Activated CD4-positive, alpha-beta T cell treated with anti-CD3 and anti-CD28 coated beads for 36 hours (primary cell): Measurements from ENCODE around the gene RUVBL1. TPM values are rescaled to one million over a fixed set of nuclear protein-coding genes. Genes with fewer than 3 reads are reported as not detected.
"Not testable (repeated sequence)": the region's sequence is repeated elsewhere in the genome, so short reads cannot be mapped to it uniquely, and the experiment has no call there.

Experiments used
- ATAC-seq: fragments of 200-7000 bp; cut with Tn5 transposase; one replicate; pipeline ENCODE4 v1.10.0; 2021; ENCODE audit warnings: mild to moderate bottlenecking, moderate library complexity
- CTCF ChIA-PET: fragments of 350-600 bp; sonication (Branson Sonifier 250); formaldehyde crosslinking; loops from one replicate; lab custom pipeline; 2021; ENCODE audit warnings: antibody characterized with exemption; lab: Charles Lee
- POLR2A ChIA-PET: fragments of 350-600 bp; sonication (Branson Sonifier 250); formaldehyde crosslinking; loops from one replicate; lab custom pipeline; 2021; ENCODE audit warnings: antibody characterized with exemption, inconsistent platforms; lab: Charles Lee
- DNase-seq: peaks from one replicate; pipeline ENCODE4 v3.0.0-alpha.2; 2020
- H3K27ac Mint-ChIP-seq: one replicate; pipeline ENCODE4 v1.8.0; 2021; ENCODE audit warnings: mixed read lengths
- H3K27me3 Mint-ChIP-seq: one replicate; pipeline ENCODE4 v1.8.0; 2021; ENCODE audit warnings: mixed read lengths
- H3K36me3 Mint-ChIP-seq: one replicate; pipeline ENCODE4 v1.8.0; 2021; ENCODE audit warnings: low read depth, mixed read lengths
- H3K4me1 Mint-ChIP-seq: one replicate; pipeline ENCODE4 v1.8.0; 2021; ENCODE audit warnings: mixed read lengths
- H3K4me3 Mint-ChIP-seq: one replicate; pipeline ENCODE4 v1.8.0; 2021; ENCODE audit warnings: mild to moderate bottlenecking, moderate library complexity, mixed read lengths
- H3K9me3 Mint-ChIP-seq: one replicate; pipeline ENCODE4 v1.8.0; 2021; ENCODE audit warnings: low read depth, mixed read lengths
- intact Hi-C, 2 experiments: fragments of 100-400 bp; cut with DNase I in 1 of 2; cut with micrococcal nuclease in 1 of 2; formaldehyde crosslinking; loops; one replicate each; pipeline versions ENCODE4 v1.14.2 to v1.15.1; 2022 to 2024; cut with DNase I, micrococcal nuclease
- total RNA-seq, 2 experiments: library from RNA; stranded (reverse); gene quantifications; one replicate each; pipeline ENCODE4 v1.2.3, GENCODE V29; 2021

The RUVBL1 gene
- total RNA-seq, 2 experiments from 2014 or later = 97.0 to 99.9 TPM

- POLR2A ChIA-PET = interaction anchor here (0.6 kb wide), 1 partner anchor 17 kb away, joined by 4 read pairs; no protein-coding TSS in a partner anchor
- Mint-ChIP-seq H3K4me3 (peak overlapping the region; percentile 80), H3K27ac (peak overlapping the region; percentile 85), H3K36me3 (peaks cover 32% of the 10 kb centered on the region), H3K4me1 (peaks cover 25% of the 10 kb centered on the region)
- CTCF ChIA-PET = interaction anchor here (0.6 to 1.1 kb wide), 3 partner anchors 31 to 175 kb away, joined by 3 to 5 read pairs (median 3); partner anchors contain the start of gene RUVBL1
- intact Hi-C loops = loop anchor here (5.0 kb wide), 2 partner anchors 42 to 102 kb away; partner anchors contain the start of gene SEC61A1 (in 1 of the 2)
- H3K9me3 Mint-ChIP-seq, ATAC-seq, H3K27me3 Mint-ChIP-seq, DNase-seq: not testable (repeated sequence)
These were observed 30.7 kb upstream of the RUVBL1 start for GRCh38 chr3:128154354-128154753.

- Mint-ChIP-seq H3K27ac (peak within 1 kb of the TSS; percentile 85), H3K36me3 (peaks cover 28% of the 10 kb centered on the region), H3K9me3 (peaks cover 3% of the 10 kb centered on the region), H3K4me3 (peak within 1 kb of the TSS; percentile 80), H3K4me1 (peaks cover 25% of the 10 kb centered on the region), H3K27me3 (no peaks in the 10 kb centered on the region)
- CTCF ChIA-PET = interaction anchor here (0.6 to 1.2 kb wide), 5 partner anchors 11 to 176 kb away, joined by 3 to 7 read pairs (median 3); partner anchors contain the start of gene RUVBL1
- POLR2A ChIA-PET = interaction anchor here (0.7 to 1.2 kb wide), 2 partner anchors 29 to 877 kb away, joined by 3 to 13 read pairs; partner anchors contain the start of gene RUVBL1
- peak; percentile 95 for ATAC-seq
- peak; percentile 91 for DNase-seq
- intact Hi-C loops = loop anchor here (1.0 to 5.0 kb wide), 11 partner anchors 29 to 563 kb away; partner anchors contain the start of genes SEC61A1 (in 2 of the 2), ABTB1 (in 1 of the 2), MCM2 (in 1 of the 2) and RUVBL1 (in 1 of the 2)
These were observed 29.8 kb upstream of the RUVBL1 start, which contains the start of gene EEFSEC for GRCh38 chr3:128153156-128154041. TSS of gene EEFSEC (plus strand) at chr3:128153481. CDS start at chr3:128153508, 27 bp downstream.

- DNase-seq (peak; percentile 11), ATAC-seq (peak; percentile 75)
- H3K27me3 Mint-ChIP-seq = no peaks in the 10 kb centered on the region
- peak overlapping the region; percentile 84 for H3K27ac Mint-ChIP-seq
- intact Hi-C loops = loop anchor here (1.0 to 5.0 kb wide), 11 partner anchors 28 to 562 kb away; partner anchors contain the start of genes SEC61A1 (in 2 of the 2), ABTB1 (in 1 of the 2), MCM2 (in 1 of the 2) and RUVBL1 (in 1 of the 2)
- H3K36me3 Mint-ChIP-seq = peaks cover 20% of the 10 kb centered on the region
- POLR2A ChIA-PET = interaction anchor here (0.7 to 1.2 kb wide), 2 partner anchors 29 to 878 kb away, joined by 3 to 13 read pairs; partner anchors contain the start of gene RUVBL1
- CTCF ChIA-PET = interaction anchor here (0.8 to 1.2 kb wide), 2 partner anchors 20 to 29 kb away, joined by 3 to 7 read pairs; partner anchors contain the start of gene RUVBL1
- peaks cover 25% of the 10 kb centered on the region for H3K4me1 Mint-ChIP-seq
- H3K4me3 Mint-ChIP-seq = peak overlapping the region; percentile 80
- peaks cover 3% of the 10 kb centered on the region for H3K9me3 Mint-ChIP-seq
These were observed 29.0 kb upstream of the RUVBL1 start for GRCh38 chr3:128152419-128153155.

- no peaks in the 10 kb centered on the region for H3K27me3 Mint-ChIP-seq
- H3K9me3 Mint-ChIP-seq = peaks cover 3% of the 10 kb centered on the region
- peaks cover 24% of the 10 kb centered on the region for H3K4me1 Mint-ChIP-seq
- peak overlapping the region; percentile 1 for H3K4me3 Mint-ChIP-seq
- ATAC-seq = no peak
- no peak overlapping the region for H3K27ac Mint-ChIP-seq
- CTCF ChIA-PET = no interaction called here
- DNase-seq = no peak
- peaks cover 13% of the 10 kb centered on the region for H3K36me3 Mint-ChIP-seq
- POLR2A ChIA-PET = no interaction called here
- intact Hi-C loops = loop anchor here (2.0 to 5.0 kb wide), 4 partner anchors 40 to 465 kb away; partner anchors contain the start of gene SEC61A1 (in 1 of the 2)
These were observed 28.2 kb upstream of the RUVBL1 start for GRCh38 chr3:128151758-128152274.

- H3K4me1 Mint-ChIP-seq = peaks cover 10% of the 10 kb centered on the region
- peaks cover 3% of the 10 kb centered on the region for H3K9me3 Mint-ChIP-seq
- no peak overlapping the region for H3K4me3 Mint-ChIP-seq
- intact Hi-C loops = loop anchor here (5.0 kb wide), 2 partner anchors 37 to 97 kb away; partner anchors contain the start of gene SEC61A1 (in 1 of the 2)
- CTCF ChIA-PET = interaction anchor here (0.6 kb wide), 1 partner anchor 453 kb away, joined by 3 read pairs; no protein-coding TSS in a partner anchor
- peaks cover 5% of the 10 kb centered on the region for H3K36me3 Mint-ChIP-seq
- no peak for DNase-seq
- no peaks in the 10 kb centered on the region for H3K27me3 Mint-ChIP-seq
- no peak for ATAC-seq
- H3K27ac Mint-ChIP-seq = no peak overlapping the region
- POLR2A ChIA-PET = no interaction called here
These were observed 26.0 kb upstream of the RUVBL1 start for GRCh38 chr3:128149650-128150049.

GRCh38 chr3:128146201-128146600 is 22.6 kb upstream of the RUVBL1 start:
- intact Hi-C loops = no loop called here
- ChIA-PET POLR2A (no interaction called here), CTCF (no interaction called here)
- Mint-ChIP-seq H3K9me3 (no peaks in the 10 kb centered on the region), H3K27ac (no peak overlapping the region), H3K27me3 (no peaks in the 10 kb centered on the region), H3K4me3 (no peak overlapping the region), H3K4me1 (no peaks in the 10 kb centered on the region), H3K36me3 (peaks cover 3% of the 10 kb centered on the region)
- no peak for DNase-seq
- no peak for ATAC-seq

- intact Hi-C loops = no loop called here
- POLR2A ChIA-PET = no interaction called here
- Mint-ChIP-seq H3K36me3 (peaks cover 3% of the 10 kb centered on the region), H3K27me3 (no peaks in the 10 kb centered on the region), H3K27ac (no peak overlapping the region), H3K4me1 (no peaks in the 10 kb centered on the region), H3K4me3 (no peak overlapping the region), H3K9me3 (no peaks in the 10 kb centered on the region)
- DNase-seq = no peak
- no peak for ATAC-seq
- CTCF ChIA-PET = no interaction called here
These were observed 21.7 kb upstream of the RUVBL1 start for GRCh38 chr3:128145279-128145678.

GRCh38 chr3:128144512-128145187 is 21.0 kb upstream of the RUVBL1 start:
- CTCF ChIA-PET = interaction anchor here (0.8 kb wide), 1 partner anchor 21 kb away, joined by 3 read pairs; the partner anchor contains the start of gene RUVBL1

GRCh38 chr3:128143496-128143895 is 19.9 kb upstream of the RUVBL1 start:
- Mint-ChIP-seq H3K4me1 (no peaks in the 10 kb centered on the region), H3K27me3 (no peaks in the 10 kb centered on the region), H3K9me3 (no peaks in the 10 kb centered on the region), H3K27ac (no peak overlapping the region), H3K4me3 (no peak overlapping the region), H3K36me3 (peaks cover 3% of the 10 kb centered on the region)
- POLR2A ChIA-PET = no interaction called here
- ATAC-seq (no peak), DNase-seq (no peak)
- intact Hi-C loops = no loop called here
- CTCF ChIA-PET = interaction anchor here (0.8 kb wide), 1 partner anchor 20 kb away, joined by 3 read pairs; the partner anchor contains the start of gene RUVBL1

More at GRCh38 chr3:128144512-128145187, 21.0 kb upstream of the RUVBL1 start:
- intact Hi-C loops = no loop called here
- Mint-ChIP-seq H3K4me1 (no peaks in the 10 kb centered on the region), H3K36me3 (peaks cover 3% of the 10 kb centered on the region), H3K27me3 (no peaks in the 10 kb centered on the region), H3K9me3 (no peaks in the 10 kb centered on the region), H3K27ac (no peak overlapping the region), H3K4me3 (no peak overlapping the region)
- POLR2A ChIA-PET = no interaction called here
- ATAC-seq (no peak), DNase-seq (no peak)
